SJCRH30 (cell line): ENCODE results near the gene ITIH5. TPM values are rescaled to one million over a fixed set of nuclear protein-coding genes. Genes with fewer than 3 reads are reported as not detected.

Experiments
- DNase-seq, 2 experiments: peaks; one replicate each; pipeline ENCODE4 v3.0.0-alpha.2; 2015 to 2020
- H3K27ac ChIP-seq: fragments of 250-450 bp; sonication (Bioruptor Pico); 2 replicates; pipeline ENCODE4 v1.5.1; 2020; ENCODE audit warnings: mild to moderate bottlenecking, moderate library complexity
- H3K27me3 ChIP-seq: fragments of 250-450 bp; sonication (Bioruptor Pico); 2 replicates; pipeline ENCODE4 v1.5.1; 2020; ENCODE audit warnings: mild to moderate bottlenecking, moderate library complexity
- H3K36me3 ChIP-seq: fragments of 250-450 bp; sonication (Bioruptor Pico); 2 replicates; pipeline ENCODE4 v1.5.1; 2020; ENCODE audit warnings: mild to moderate bottlenecking, moderate library complexity
- H3K4me1 ChIP-seq: fragments of 250-450 bp; sonication (Bioruptor Pico); 2 replicates; pipeline ENCODE4 v1.5.1; 2020; ENCODE audit warnings: mild to moderate bottlenecking, moderate library complexity
- H3K4me3 ChIP-seq: fragments of 250-450 bp; sonication (Bioruptor Pico); 2 replicates; pipeline ENCODE4 v1.5.1; 2020; ENCODE audit warnings: mild to moderate bottlenecking, moderate library complexity
- H3K9me3 ChIP-seq: fragments of 250-450 bp; sonication (Bioruptor Pico); replicated peaks from 2 replicates; pipeline ENCODE4 v1.5.1; 2020; ENCODE audit warnings: mild to moderate bottlenecking, moderate library complexity
- total RNA-seq: library from RNA; depleted of rRNA; stranded (reverse); fragments of >200 nt; shearing (Covaris generic); gene quantifications from 2 replicates; pipeline ENCODE4 v1.2.3, GENCODE V29; 2014

The ITIH5 gene
- total RNA-seq, 1 experiment from 2014 or later: 0.65 TPM

- H3K27me3 ChIP-seq: no peaks in the 10 kb centered on the region
- no peak overlapping the region for H3K4me3 ChIP-seq
- H3K36me3 ChIP-seq: no peaks in the 10 kb centered on the region
These were observed 76.5 kb downstream of the ITIH5 start for GRCh38 chr10:7590271-7590670.

GRCh38 chr10:7589748-7590147 is 77.0 kb downstream of the ITIH5 start:
- no peaks in the 10 kb centered on the region for H3K4me1 ChIP-seq
- no peaks in the 10 kb centered on the region for H3K36me3 ChIP-seq
- no peak for DNase-seq
- H3K27me3 ChIP-seq: no peaks in the 10 kb centered on the region
- H3K27ac ChIP-seq: no peak overlapping the region
- H3K4me3 ChIP-seq: no peak overlapping the region
- H3K9me3 ChIP-seq: no peaks in the 10 kb centered on the region

More at GRCh38 chr10:7590271-7590670, 76.5 kb downstream of the ITIH5 start:
- no peak overlapping the region for H3K27ac ChIP-seq
- H3K9me3 ChIP-seq: no peaks in the 10 kb centered on the region
- H3K4me1 ChIP-seq: no peaks in the 10 kb centered on the region
- DNase-seq: no peak

GRCh38 chr10:7587865-7588188 is 78.9 kb downstream of the ITIH5 start:
- Histone ChIP-seq H3K9me3 (no peaks in the 10 kb centered on the region), H3K4me1 (no peaks in the 10 kb centered on the region), H3K27ac (no peak overlapping the region), H3K36me3 (no peaks in the 10 kb centered on the region), H3K4me3 (no peak overlapping the region), H3K27me3 (no peaks in the 10 kb centered on the region)
- DNase-seq: no peak

- Histone ChIP-seq H3K27me3 (no peaks in the 10 kb centered on the region), H3K36me3 (no peaks in the 10 kb centered on the region), H3K9me3 (no peaks in the 10 kb centered on the region), H3K4me1 (no peaks in the 10 kb centered on the region), H3K4me3 (no peak overlapping the region), H3K27ac (no peak overlapping the region)
- DNase-seq: peak in 1 of 2 experiments; percentile 6
These were observed 79.5 kb downstream of the ITIH5 start for GRCh38 chr10:7587168-7587864.

GRCh38 chr10:7585228-7585627 is 81.5 kb downstream of the ITIH5 start:
- DNase-seq: no peak
- Histone ChIP-seq H3K36me3 (no peaks in the 10 kb centered on the region), H3K27me3 (no peaks in the 10 kb centered on the region), H3K4me1 (no peaks in the 10 kb centered on the region), H3K4me3 (no peak overlapping the region), H3K27ac (no peak overlapping the region), H3K9me3 (no peaks in the 10 kb centered on the region)

- no peak for DNase-seq
- no peak overlapping the region for H3K4me3 ChIP-seq
- no peak overlapping the region for H3K27ac ChIP-seq
- H3K27me3 ChIP-seq: no peaks in the 10 kb centered on the region
- no peaks in the 10 kb centered on the region for H3K36me3 ChIP-seq
- no peaks in the 10 kb centered on the region for H3K4me1 ChIP-seq
- no peaks in the 10 kb centered on the region for H3K9me3 ChIP-seq
These were observed 83.1 kb downstream of the ITIH5 start for GRCh38 chr10:7583626-7584025.

- Histone ChIP-seq H3K4me1 (no peaks in the 10 kb centered on the region), H3K36me3 (no peaks in the 10 kb centered on the region), H3K4me3 (no peak overlapping the region), H3K9me3 (no peaks in the 10 kb centered on the region), H3K27ac (no peak overlapping the region), H3K27me3 (no peaks in the 10 kb centered on the region)
- DNase-seq: no peak
These were observed 86.2 kb downstream of the ITIH5 start for GRCh38 chr10:7580520-7580919.

GRCh38 chr10:7579681-7580080 is 87.1 kb downstream of the ITIH5 start:
- H3K27me3 ChIP-seq: no peaks in the 10 kb centered on the region
- no peaks in the 10 kb centered on the region for H3K9me3 ChIP-seq
- no peak overlapping the region for H3K4me3 ChIP-seq
- no peaks in the 10 kb centered on the region for H3K36me3 ChIP-seq
- no peaks in the 10 kb centered on the region for H3K4me1 ChIP-seq
- H3K27ac ChIP-seq: no peak overlapping the region
- no peak for DNase-seq

GRCh38 chr10:7577579-7577978 is 89.2 kb downstream of the ITIH5 start:
- H3K36me3 ChIP-seq: no peaks in the 10 kb centered on the region

GRCh38 chr10:7577176-7577575 is 89.6 kb downstream of the ITIH5 start:
- Histone ChIP-seq H3K4me1 (no peaks in the 10 kb centered on the region), H3K4me3 (no peak overlapping the region), H3K27me3 (no peaks in the 10 kb centered on the region), H3K9me3 (no peaks in the 10 kb centered on the region), H3K27ac (no peak overlapping the region), H3K36me3 (no peaks in the 10 kb centered on the region)
- no peak for DNase-seq

More at GRCh38 chr10:7577579-7577978, 89.2 kb downstream of the ITIH5 start:
- DNase-seq: no peak
- H3K4me1 ChIP-seq: no peaks in the 10 kb centered on the region
- H3K4me3 ChIP-seq: no peak overlapping the region
- H3K9me3 ChIP-seq: no peaks in the 10 kb centered on the region
- no peaks in the 10 kb centered on the region for H3K27me3 ChIP-seq
- no peak overlapping the region for H3K27ac ChIP-seq

GRCh38 chr10:7576340-7576739 is 90.4 kb downstream of the ITIH5 start:
- H3K27ac ChIP-seq: no peak overlapping the region

GRCh38 chr10:7572391-7572790 is 94.4 kb downstream of the ITIH5 start:
- H3K27ac ChIP-seq: no peak overlapping the region

More at GRCh38 chr10:7576340-7576739, 90.4 kb downstream of the ITIH5 start:
- H3K4me3 ChIP-seq: no peak overlapping the region
- no peaks in the 10 kb centered on the region for H3K36me3 ChIP-seq
- DNase-seq: no peak
- no peaks in the 10 kb centered on the region for H3K9me3 ChIP-seq
- H3K27me3 ChIP-seq: no peaks in the 10 kb centered on the region
- no peaks in the 10 kb centered on the region for H3K4me1 ChIP-seq

GRCh38 chr10:7571981-7572380 is 94.8 kb downstream of the ITIH5 start:
- no peak overlapping the region for H3K4me3 ChIP-seq
- H3K27ac ChIP-seq: no peak overlapping the region
- no peak for DNase-seq
- no peaks in the 10 kb centered on the region for H3K27me3 ChIP-seq
- no peaks in the 10 kb centered on the region for H3K9me3 ChIP-seq
- no peaks in the 10 kb centered on the region for H3K36me3 ChIP-seq
- no peaks in the 10 kb centered on the region for H3K4me1 ChIP-seq

More at GRCh38 chr10:7572391-7572790, 94.4 kb downstream of the ITIH5 start:
- peak; percentile 44 to 68 for DNase-seq
- H3K27me3 ChIP-seq: no peaks in the 10 kb centered on the region
- H3K4me1 ChIP-seq: no peaks in the 10 kb centered on the region
- no peaks in the 10 kb centered on the region for H3K9me3 ChIP-seq
- H3K4me3 ChIP-seq: no peak overlapping the region
- no peaks in the 10 kb centered on the region for H3K36me3 ChIP-seq

- no peaks in the 10 kb centered on the region for H3K36me3 ChIP-seq
- H3K4me1 ChIP-seq: no peaks in the 10 kb centered on the region
- H3K4me3 ChIP-seq: no peak overlapping the region
- no peak overlapping the region for H3K27ac ChIP-seq
- H3K27me3 ChIP-seq: no peaks in the 10 kb centered on the region
- no peaks in the 10 kb centered on the region for H3K9me3 ChIP-seq
- DNase-seq: no peak
These were observed 98.7 kb downstream of the ITIH5 start for GRCh38 chr10:7567911-7568620.

GRCh38 chr10:7566891-7567290 is 99.9 kb downstream of the ITIH5 start:
- no peaks in the 10 kb centered on the region for H3K27me3 ChIP-seq
- DNase-seq: no peak

GRCh38 chr10:7565871-7566270 is 100.9 kb downstream of the ITIH5 start:
- no peaks in the 10 kb centered on the region for H3K9me3 ChIP-seq
- DNase-seq: no peak
- no peak overlapping the region for H3K4me3 ChIP-seq
- H3K36me3 ChIP-seq: no peaks in the 10 kb centered on the region
- H3K27me3 ChIP-seq: no peaks in the 10 kb centered on the region
- H3K27ac ChIP-seq: no peak overlapping the region
- H3K4me1 ChIP-seq: no peaks in the 10 kb centered on the region

More at GRCh38 chr10:7566891-7567290, 99.9 kb downstream of the ITIH5 start:
- H3K36me3 ChIP-seq: no peaks in the 10 kb centered on the region
- no peak overlapping the region for H3K4me3 ChIP-seq
- H3K4me1 ChIP-seq: no peaks in the 10 kb centered on the region
- no peak overlapping the region for H3K27ac ChIP-seq
- H3K9me3 ChIP-seq: no peaks in the 10 kb centered on the region
